HG02623 (cell line): Measurements from ENCODE around the gene RNF152.
"Not testable (repeated sequence)": the region's sequence is repeated elsewhere in the genome, so short reads cannot be mapped to it uniquely, and the experiment has no call there.

ENCODE experiments used
- ATAC-seq: cut with Tn5 transposase; IDR thresholded peaks from one replicate; pipeline ENCODE4 v1.9.1; 2021; ENCODE audit warnings: moderate library complexity; ENCODE audit not compliant: unreplicated experiment

The RNF152 gene

DNA sequence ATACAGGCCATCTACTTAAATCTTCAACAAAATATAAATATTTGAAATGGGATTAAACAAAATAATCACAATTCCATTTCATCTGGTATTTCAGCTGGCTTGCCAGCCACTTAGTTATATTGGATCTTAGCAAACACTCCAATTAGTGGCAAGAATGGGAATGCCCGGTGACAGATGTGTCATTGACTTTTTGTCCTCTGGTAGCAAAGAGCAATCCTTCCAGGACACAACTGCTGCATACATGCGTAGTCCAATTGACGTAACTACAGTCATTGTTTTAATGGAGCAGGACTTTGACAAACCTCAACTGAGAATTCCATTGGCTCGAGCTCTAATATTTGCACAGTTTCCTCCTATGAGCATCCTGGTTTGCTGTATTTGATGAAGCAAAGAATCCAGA is 69.9 kb downstream of the RNF152 start:
- no peak for ATAC-seq

DNA sequence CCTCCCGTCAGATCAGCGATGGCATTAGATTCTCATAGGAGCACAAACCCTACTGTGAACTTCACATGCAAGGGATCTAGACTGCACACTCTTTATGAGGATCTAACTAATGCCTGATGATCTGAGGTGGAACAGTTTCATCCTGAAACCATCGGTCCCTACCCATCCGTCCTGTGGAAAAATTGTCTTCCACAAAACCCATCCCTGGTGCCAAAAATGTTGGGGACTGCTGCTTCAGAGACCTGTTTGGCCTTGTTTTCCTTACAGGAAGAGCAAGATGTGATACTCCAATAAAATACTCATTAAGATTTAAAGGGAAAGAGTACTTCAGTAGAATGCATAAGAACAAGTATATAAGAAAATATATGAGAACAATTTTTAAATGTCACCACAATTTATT is 71.1 kb downstream of the RNF152 start:
- ATAC-seq = no peak

DNA sequence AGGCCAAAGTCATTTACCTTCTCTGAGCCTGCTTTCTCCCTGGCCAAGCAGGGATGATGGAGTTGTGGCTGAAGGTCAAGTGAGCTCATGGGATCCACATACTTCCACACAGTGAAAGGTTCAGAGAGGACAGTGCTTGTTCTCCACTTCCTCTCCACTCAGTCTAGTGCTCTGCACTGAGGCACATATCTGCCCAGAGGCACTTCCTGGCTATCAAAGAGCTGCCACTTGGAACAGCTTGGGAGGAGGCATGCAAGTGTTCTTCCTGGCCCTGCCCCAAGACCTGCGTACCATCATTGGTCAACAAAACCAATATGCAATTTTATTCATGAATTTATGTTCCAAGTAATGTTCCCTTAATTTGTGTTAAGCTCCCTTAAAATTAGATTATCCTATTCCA is 71.9 kb downstream of the RNF152 start:
- ATAC-seq = no peak

- no peak for ATAC-seq
Measured at GRCh38 chr18:61817086-61817485, 75.7 kb downstream of the RNF152 start.

DNA sequence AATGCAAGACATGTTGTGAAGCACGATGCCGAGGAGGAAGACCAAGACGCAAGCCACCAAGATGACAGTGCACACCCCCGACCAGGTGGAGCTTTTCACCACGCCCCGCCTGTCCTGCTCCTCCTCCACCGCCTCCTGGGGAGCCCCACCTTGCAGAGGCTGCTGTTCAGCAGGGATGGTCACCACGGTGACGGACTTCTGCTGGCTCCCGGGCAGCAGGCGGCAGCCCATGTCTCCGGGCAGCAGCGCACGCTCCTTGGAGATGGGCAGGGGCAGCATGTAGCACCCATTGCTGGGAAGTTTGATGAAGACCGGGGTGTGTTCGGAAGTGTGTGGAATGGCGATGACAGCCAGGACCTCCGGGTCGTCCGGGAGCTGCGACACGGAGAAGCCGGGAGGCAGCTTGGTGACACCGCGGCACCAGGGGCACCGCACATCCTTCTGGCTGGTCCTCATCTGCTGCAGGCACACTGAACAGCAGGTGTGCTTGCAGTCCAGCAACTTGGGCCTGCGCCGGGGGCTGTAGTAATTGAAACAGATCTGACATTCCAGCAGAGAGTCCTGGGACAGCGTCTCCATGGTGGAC is 76.8 kb downstream of the RNF152 start:
- no peak for ATAC-seq

- ATAC-seq = no peak
Measured at GRCh38 chr18:61808286-61808685, 84.5 kb downstream of the RNF152 start.

DNA sequence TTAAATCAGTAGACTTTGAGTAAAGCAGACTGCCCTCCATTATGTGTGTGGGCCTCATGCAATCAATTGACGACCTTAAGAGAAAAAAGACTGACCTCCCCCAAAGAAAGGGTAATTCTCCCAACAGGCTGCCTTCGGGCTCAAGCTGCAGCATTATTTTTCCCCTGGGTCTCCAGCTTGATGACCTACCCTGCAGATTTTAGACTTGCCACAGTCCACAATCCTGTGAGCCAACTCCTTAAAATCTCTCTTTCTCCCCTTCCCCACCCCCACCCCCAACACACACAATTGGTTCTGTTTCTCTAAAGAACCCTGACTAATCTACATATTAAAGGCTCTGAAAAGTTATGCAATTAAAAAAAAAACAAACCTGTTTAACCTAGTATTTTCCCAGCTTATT is 89.4 kb downstream of the RNF152 start:
- no peak for ATAC-seq

DNA sequence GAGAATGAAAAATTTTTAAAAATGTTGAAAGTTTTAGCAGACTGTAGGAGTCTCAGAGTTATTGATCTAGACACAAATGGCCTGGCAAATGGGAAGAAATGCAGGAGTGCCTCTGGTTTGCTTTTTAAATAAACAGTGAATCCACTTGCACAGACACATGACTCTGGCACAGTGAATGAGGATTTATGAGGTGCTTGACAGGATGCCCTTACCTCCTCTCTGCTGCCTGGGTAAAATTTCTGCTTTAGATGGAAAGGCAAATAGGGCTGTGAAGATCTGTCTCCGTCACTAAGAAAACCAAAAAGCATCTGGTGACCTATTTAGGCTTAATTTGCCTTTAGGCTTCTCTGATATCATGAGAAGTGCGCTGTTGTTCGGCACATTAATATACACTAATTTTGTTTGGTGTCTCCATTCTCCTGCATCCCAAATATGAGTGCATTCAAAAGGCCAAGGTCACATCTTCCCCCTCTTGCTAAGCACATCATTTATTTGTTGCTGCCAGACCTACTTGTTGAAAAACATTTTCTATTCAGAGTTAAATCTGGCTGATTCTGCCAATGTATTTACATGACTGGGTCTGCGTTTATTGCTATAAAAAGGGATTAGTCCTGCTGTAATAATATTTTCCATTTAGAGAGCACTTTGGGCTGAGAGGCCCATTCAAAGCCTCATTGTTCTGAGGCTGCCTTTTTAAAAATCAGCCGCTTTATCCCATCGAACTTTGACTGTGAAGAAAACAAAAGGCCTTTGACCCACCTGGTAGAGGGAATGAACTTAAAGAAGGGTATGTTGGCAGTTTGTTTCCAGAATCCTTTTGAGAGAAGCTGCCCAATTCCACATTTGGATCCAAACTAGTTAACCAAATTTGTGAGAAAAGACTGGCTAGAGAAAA is 94.9 kb downstream of the RNF152 start:
- no peak for ATAC-seq

DNA sequence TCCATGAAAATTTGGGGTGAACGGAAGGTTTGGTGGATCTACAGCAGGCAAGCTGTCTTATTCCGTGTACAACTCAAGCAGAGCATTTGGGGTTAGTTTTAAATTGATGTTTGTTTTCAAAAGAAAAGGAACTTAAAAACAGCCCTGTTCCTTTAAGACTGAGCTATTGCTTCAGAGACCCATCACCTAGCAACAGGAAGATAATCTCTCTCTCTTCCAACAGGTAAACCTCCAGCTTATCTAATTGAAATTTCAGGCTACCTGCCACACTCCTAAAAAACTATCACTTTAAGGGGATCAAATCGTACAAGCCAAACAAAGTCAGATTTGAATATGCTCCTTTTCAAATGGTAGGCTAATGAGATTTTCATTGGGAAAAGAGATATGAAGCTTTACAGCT is 101.8 kb downstream of the RNF152 start:
- ATAC-seq = no peak

DNA sequence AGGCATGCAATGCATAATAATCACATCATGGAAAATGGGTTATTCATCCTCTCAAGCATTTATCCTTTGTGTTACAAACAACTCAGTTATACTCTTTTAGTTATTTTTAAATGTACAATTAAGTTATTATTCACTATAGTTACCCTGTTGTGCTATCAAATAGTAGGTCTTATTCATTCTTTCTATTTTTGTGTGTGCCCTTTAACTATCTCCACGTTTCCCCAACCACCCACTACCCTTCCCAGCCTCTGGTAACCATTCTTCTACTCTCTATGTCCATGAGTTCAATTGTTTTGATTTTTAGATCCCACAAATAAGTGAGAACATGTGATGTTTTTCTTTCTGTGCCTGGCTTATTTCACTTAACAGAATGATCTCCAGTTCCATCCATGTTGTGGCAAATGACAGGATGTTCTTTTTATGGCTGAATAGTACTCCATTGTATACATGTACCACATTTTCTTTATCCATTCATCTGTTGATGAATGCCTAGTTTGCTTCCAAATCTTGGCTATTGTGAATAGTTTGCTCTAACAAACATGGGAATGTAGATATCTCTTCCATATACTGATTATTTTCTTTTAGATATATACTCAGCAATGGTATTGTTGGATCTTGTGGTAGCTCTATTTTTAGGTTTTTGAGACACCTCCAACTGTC is 105.7 kb downstream of the RNF152 start:
- not testable (repeated sequence) for ATAC-seq

- ATAC-seq = no peak
Measured at GRCh38 chr18:61785588-61785987, 107.2 kb downstream of the RNF152 start.

GRCh38 chr18:61784834-61785233 is 108.0 kb downstream of the RNF152 start:
- ATAC-seq = no peak

DNA sequence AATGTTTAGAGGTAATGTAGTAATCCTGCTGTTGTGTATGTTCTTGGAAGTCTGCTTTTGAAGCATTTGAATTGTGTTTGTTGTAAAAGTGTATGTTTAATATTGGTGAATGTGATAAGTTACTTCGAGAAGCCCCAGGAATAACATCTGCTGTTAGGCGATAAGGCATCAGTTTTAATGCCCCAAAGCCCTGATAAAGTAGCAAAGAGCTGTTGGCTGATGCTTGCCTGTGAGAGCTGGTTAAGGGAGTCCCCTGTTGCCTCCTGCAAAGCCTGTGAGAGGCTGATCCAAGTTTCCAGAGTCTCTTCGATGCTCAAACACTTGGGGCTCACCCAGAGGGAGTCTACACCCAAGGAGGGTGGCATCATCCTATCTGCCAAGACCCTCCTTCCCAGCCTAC is 110.3 kb downstream of the RNF152 start:
- no peak for ATAC-seq

GRCh38 chr18:61776201-61776600 is 116.6 kb downstream of the RNF152 start:
- not testable (repeated sequence) for ATAC-seq

GRCh38 chr18:61774846-61775245 is 118.0 kb downstream of the RNF152 start:
- ATAC-seq = no peak

- ATAC-seq = no peak
Measured at GRCh38 chr18:61772293-61772848, 120.4 kb downstream of the RNF152 start.

DNA sequence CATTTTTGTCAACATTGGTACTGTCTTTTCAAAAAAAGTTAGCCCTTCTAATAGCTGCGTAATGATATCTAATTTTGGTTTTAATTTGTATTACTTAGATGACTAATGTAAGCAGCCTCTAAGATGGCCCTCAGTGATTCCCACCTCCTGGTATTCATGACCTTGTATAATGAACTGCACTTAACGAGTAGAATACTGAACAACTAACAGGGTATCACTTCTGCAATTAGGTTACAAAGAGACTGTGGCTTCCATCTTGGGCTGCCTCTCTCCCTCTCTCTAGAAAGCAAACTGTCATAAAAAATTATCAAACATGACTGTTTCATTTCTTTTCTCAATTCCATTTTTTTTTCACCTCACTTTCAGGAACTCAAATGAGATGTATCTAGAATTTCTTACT is 120.9 kb downstream of the RNF152 start:
- ATAC-seq = no peak

DNA sequence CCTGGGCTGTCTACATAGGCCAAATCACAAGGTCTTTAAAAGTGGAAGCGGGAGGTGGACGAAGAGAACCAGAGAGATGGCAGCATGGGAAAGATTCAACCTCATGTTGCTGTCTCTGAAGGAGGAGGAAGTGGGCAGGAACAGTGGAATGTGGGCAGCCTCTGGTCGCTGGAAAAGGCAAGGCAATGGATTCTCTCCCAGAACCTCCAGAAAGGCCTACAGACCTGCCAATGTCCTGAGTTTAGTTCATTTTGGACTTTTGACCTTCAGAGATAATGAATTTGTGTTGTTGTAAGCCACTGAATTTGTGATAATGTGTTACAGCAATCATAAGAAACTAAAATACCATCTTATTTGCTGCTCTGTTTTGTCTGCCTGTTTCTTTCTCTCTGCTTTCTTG is 122.5 kb downstream of the RNF152 start:
- no peak for ATAC-seq

- ATAC-seq = no peak
Measured at GRCh38 chr18:61766266-61766884, 126.4 kb downstream of the RNF152 start.

DNA sequence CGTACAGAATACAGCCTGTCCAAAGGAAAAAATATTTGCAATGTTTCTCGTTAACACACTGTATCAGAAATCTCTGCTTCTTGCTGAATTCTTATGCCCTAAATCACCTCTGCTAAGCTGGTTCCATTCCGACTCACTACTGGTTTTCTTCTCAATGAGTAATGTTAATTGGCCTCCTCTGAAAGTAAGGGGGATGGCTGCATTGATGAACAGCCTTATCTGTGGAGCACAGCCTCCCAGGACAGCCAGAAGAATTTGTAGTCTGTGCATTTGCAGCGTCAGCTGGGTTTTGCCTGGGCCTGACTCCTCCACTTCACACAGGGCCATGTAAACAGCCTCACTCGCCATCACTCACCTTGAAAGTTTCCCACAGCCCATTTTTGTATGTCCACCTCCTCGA is 127.7 kb downstream of the RNF152 start:
- ATAC-seq = no peak

GRCh38 chr18:61764381-61764780 is 128.4 kb downstream of the RNF152 start:
- no peak for ATAC-seq
